HS-5 (cell line): ENCODE results near the gene XRCC3.
"Not testable (repeated sequence)": the region's sequence is repeated elsewhere in the genome, so short reads cannot be mapped to it uniquely, and the experiment has no call there.

Experiments
- DNase-seq: peaks from one replicate; pipeline ENCODE4 v3.0.0-alpha.2; 2012; ENCODE audit warnings: low read depth

Gene XRCC3

GRCh38 chr14:103693515-103693914, 21.7 kb downstream of the XRCC3 start:
- DNase-seq = no peak

- DNase-seq = no peak
Observed at GRCh38 chr14:103692871-103693270, 22.4 kb downstream of the XRCC3 start.

- DNase-seq = no peak
Observed at GRCh38 chr14:103692159-103692558, 23.1 kb downstream of the XRCC3 start.

GRCh38 chr14:103691655-103692054, 23.6 kb downstream of the XRCC3 start:
- not testable (repeated sequence) for DNase-seq

GRCh38 chr14:103690332-103690731, 24.9 kb downstream of the XRCC3 start:
- no peak for DNase-seq

GRCh38 chr14:103688906-103689902, 26.0 kb downstream of the XRCC3 start:
- peak; percentile 16 for DNase-seq

GRCh38 chr14:103688441-103688840, 26.8 kb downstream of the XRCC3 start:
- DNase-seq = no peak

- DNase-seq = no peak
Observed at GRCh38 chr14:103687712-103688111, 27.5 kb downstream of the XRCC3 start.

- DNase-seq = no peak
Observed at GRCh38 chr14:103686831-103687485, 28.3 kb downstream of the XRCC3 start.

- DNase-seq = no peak
Observed at GRCh38 chr14:103685276-103686211, 29.7 kb downstream of the XRCC3 start.

GRCh38 chr14:103684871-103685270, 30.4 kb downstream of the XRCC3 start:
- no peak for DNase-seq

GRCh38 chr14:103684471-103684870, 30.8 kb downstream of the XRCC3 start:
- DNase-seq = no peak

- no peak for DNase-seq
Observed at GRCh38 chr14:103683139-103683538, 32.1 kb downstream of the XRCC3 start.

GRCh38 chr14:103680491-103681231, 34.6 kb downstream of the XRCC3 start:
- DNase-seq = no peak

GRCh38 chr14:103679351-103679750, 35.9 kb downstream of the XRCC3 start:
- no peak for DNase-seq

GRCh38 chr14:103676881-103677675, 38.2 kb downstream of the XRCC3 start:
- DNase-seq = no peak

- no peak for DNase-seq
Observed at GRCh38 chr14:103675957-103676356, 39.3 kb downstream of the XRCC3 start.

GRCh38 chr14:103671911-103672310, 43.3 kb downstream of the XRCC3 start:
- no peak for DNase-seq

- DNase-seq = no peak
Observed at GRCh38 chr14:103669370-103669769, 45.9 kb downstream of the XRCC3 start.

- DNase-seq = no peak
Observed at GRCh38 chr14:103668117-103668516, 47.1 kb downstream of the XRCC3 start.
